K562 (cell line): ENCODE measurements around the gene GH2. TPM values are rescaled to one million over a fixed set of nuclear protein-coding genes. Genes with fewer than 3 reads are reported as not detected.

Source experiments
- CEBPZ ChIP-seq: fragments of 150-350 bp; IDR thresholded peaks from 2 replicates; pipeline ENCODE4 v1.6.1; 2014; ENCODE audit warnings: low read depth, mild to moderate bottlenecking, low read length, borderline replicate concordance
- EHMT2 ChIP-seq: fragments of 450-650 bp; IDR thresholded peaks from 2 replicates; pipeline ENCODE4 v1.6.1; 2018; ENCODE audit warnings: antibody characterized with exemption
- FOXJ3 ChIP-seq: sonication (generic); formaldehyde crosslinking; IDR thresholded peaks from 2 replicates; pipeline ENCODE4 v1.4.0; 2020; ENCODE audit warnings: mild to moderate bottlenecking, missing genetic modification reagents
- FOXK2 ChIP-seq, 2 experiments: fragments of 450-650 bp; IDR thresholded peaks in 1 of 2; conservative IDR thresholded peaks in 1 of 2; 2 replicates each; pipeline ENCODE4 v1.6.1; 2016; ENCODE audit warnings: low read depth in 2 of 2, mild to moderate bottlenecking in 1 of 2
- GTF2E2 ChIP-seq: fragments of 200-800 bp; sonication (Bioruptor generic); IDR thresholded peaks from 2 replicates; pipeline ENCODE4 v1.6.1; 2016; ENCODE audit warnings: missing genetic modification characterization, missing compliant biosample characterization
- ILF3 ChIP-seq: fragments of 450-650 bp; IDR thresholded peaks from 2 replicates; pipeline ENCODE4 v1.6.1; 2018; ENCODE audit warnings: antibody characterized with exemption, mild to moderate bottlenecking, moderate library complexity, borderline replicate concordance
- MTF1 ChIP-seq: fragments of 250-450 bp; sonication (Bioruptor Pico); IDR thresholded peaks from 2 replicates; pipeline ENCODE4 v1.9.0; 2021; ENCODE audit warnings: moderate library complexity, mild to moderate bottlenecking, inconsistent platforms, borderline replicate concordance
- NR2C2 ChIP-seq, 2 experiments: fragments of 200-800 bp in 1 of 2; sonication (Bioruptor generic) in 1 of 2; sonication (generic) in 1 of 2; formaldehyde crosslinking in 1 of 2; IDR thresholded peaks; 2 replicates each; pipeline versions ENCODE4 v1.6.1 to v1.8.0; 2016 to 2022; ENCODE audit warnings: mild to moderate bottlenecking in 1 of 2, missing compliant biosample characterization in 1 of 2, missing genetic modification characterization in 1 of 2, missing genetic modification reagents in 1 of 2
- RAD21 ChIP-seq, 2 experiments: fragments of 250-450 bp in 1 of 2; fragments of 450-650 bp in 1 of 2; sonication (Bioruptor Pico) in 1 of 2; formaldehyde crosslinking in 1 of 2; IDR thresholded peaks in 1 of 2; conservative IDR thresholded peaks in 1 of 2; 2 replicates each; pipeline versions ENCODE4 v1.4.0 to v1.8.0; 2020 to 2022; ENCODE audit warnings: mild to moderate bottlenecking in 2 of 2, moderate library complexity in 1 of 2
- RBFOX2 ChIP-seq: fragments of 200-400 bp; formaldehyde crosslinking; IDR thresholded peaks from 2 replicates; pipeline ENCODE4 v1.6.1; 2017; ENCODE audit warnings: low read depth, mild to moderate bottlenecking, low read length, moderate library complexity
- SRF ChIP-seq, 2 experiments: fragments of 250-450, 450-650 bp in 1 of 2; sonication (Bioruptor Pico) in 1 of 2; sonication (generic) in 1 of 2; formaldehyde crosslinking; IDR thresholded peaks; 2 replicates each; pipeline versions ENCODE4 v1.5.0 to v1.5.1; 2020 to 2022; ENCODE audit warnings: mild to moderate bottlenecking in 1 of 2, missing genetic modification reagents in 1 of 2
- VEZF1 ChIP-seq: fragments of 200-800 bp; sonication (Bioruptor generic); IDR thresholded peaks from 2 replicates; pipeline ENCODE4 v1.6.1; 2017; ENCODE audit warnings: missing genetic modification characterization, missing compliant biosample characterization
- ZNF24 ChIP-seq: fragments of 450-650 bp; IDR thresholded peaks from 2 replicates; pipeline ENCODE4 v1.6.1; 2016
- ZNF561 ChIP-seq: fragments of 450-650 bp; formaldehyde crosslinking; conservative IDR thresholded peaks from 2 replicates; pipeline ENCODE4 v1.4.0; 2020; ENCODE audit warnings: mild to moderate bottlenecking, moderate library complexity
- ZNF76 ChIP-seq: fragments of 250-450 bp; sonication (Bioruptor Pico); IDR thresholded peaks from 2 replicates; pipeline ENCODE4 v1.4.0; 2020; ENCODE audit warnings: mild to moderate bottlenecking, moderate library complexity, borderline replicate concordance
- polyA plus RNA-seq, 8 experiments: library from polyadenylated mRNA; depleted of rRNA in 4 of 8; stranded (reverse) in 5 of 8; unstranded in 3 of 8; fragments of >200 nt; fragmentation: Nextera tagmentation in 2 of 8; fragmentation: Illumina TruSeq in 1 of 8; extraction: Ambion mirVana in 2 of 8; extraction: Trizol in 1 of 8; gene quantifications; 2 replicates each; pipeline versions ENCODE4 v1.2.1 to v1.2.3, GENCODE V29; 2011 to 2014; ENCODE audit warnings: inconsistent platforms in 1 of 8, missing spikeins in 1 of 8
- total RNA-seq, 7 experiments: library from RNA; depleted of rRNA in 6 of 7; stranded (reverse); fragments of >200 nt in 6 of 7; fragmentation: Illumina TruSeq in 2 of 7; extraction: Trizol in 2 of 7; gene quantifications; 2 replicates each; pipeline versions ENCODE4 v1.2.1 to v1.2.3, GENCODE V29; 2011 to 2021; ENCODE audit warnings: low replicate concordance in 1 of 7
- TF ChIP-seq, protein P1 (sequence below): fragments of 450-650 bp; formaldehyde crosslinking; IDR thresholded peaks from 2 replicates; pipeline ENCODE4 v1.4.0; 2020; ENCODE audit warnings: mild to moderate bottlenecking
- TF ChIP-seq, protein P2 (sequence below): fragments of 250-450 bp; sonication (Bioruptor Pico); IDR thresholded peaks from 2 replicates; pipeline ENCODE4 v1.8.0; 2022; ENCODE audit warnings: moderate library complexity, mild to moderate bottlenecking, inconsistent platforms

Gene GH2
- total and polyA plus RNA-seq, 9 of the 15 experiments (the other 6 are each of a cell fraction or from before 2014, with no cell fraction given) = not detected

DNA sequence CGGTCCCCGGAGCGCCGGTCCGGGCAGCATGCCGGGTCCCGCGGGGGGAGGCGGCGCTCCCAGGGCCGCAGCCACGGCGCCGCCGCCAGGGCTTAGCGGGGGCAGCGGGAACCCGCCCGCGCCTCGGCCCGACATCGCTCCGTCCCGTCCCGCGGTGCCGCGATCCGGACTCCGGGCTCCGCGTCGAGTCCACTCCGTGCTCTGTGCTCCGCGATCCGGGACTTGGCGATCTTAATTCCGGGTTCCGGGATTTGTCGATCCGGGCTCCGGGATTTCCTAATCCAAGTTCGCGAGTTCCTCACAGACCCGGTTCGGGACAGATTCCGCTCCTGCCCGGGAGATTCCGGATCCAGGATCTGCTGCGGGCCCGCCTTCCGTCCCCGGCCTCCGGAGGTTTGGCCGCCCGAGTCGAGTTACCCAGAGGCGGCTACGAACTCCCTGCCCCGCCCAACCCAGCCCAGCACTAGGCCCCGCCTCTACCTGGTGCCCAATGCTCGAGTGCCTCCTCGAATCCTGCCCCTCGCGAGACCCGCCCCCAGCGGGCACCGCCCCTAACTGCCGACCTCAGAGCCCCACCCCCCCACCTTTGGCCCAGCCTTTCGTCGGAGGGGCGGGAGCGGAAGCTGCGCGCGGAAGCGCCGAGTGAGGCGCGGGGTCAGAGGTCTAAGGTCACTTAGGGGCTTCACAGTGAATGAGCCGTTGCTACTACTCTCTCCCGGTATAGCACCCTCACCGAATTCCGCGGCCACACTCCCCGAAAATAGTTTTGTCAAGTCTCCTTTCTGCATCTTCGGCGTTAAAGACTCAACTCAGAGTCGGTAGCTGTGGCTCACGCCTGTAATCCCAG, 39.0 kb downstream of the GH2 start, which contains the start of gene SMARCD2 (continued):
- no peak for TF ChIP-seq CEBPZ
- peak; percentile 75 for TF ChIP-seq ZNF24
- TF ChIP-seq EHMT2 = no peak
- TF ChIP-seq ZNF76 (CRISPR knock-in tag) = peak; percentile 91
- TF ChIP-seq ZNF561 (CRISPR knock-in tag) = no peak
- peak in 1 of 2 experiments; percentile 18; a peak in 1 of 4 replicates for TF ChIP-seq RAD21 (CRISPR knock-in tag; conservative IDR thresholded peaks at IDR 0.05 in 1 of 2, IDR thresholded peaks at IDR 0.05 in 1 of 2)
- TF ChIP-seq FOXJ3 (CRISPR knock-in tag) = no peak
- TF ChIP-seq MTF1 (CRISPR knock-in tag) = 0 out of 2 replicates have a peak, but pooled peaks have one; percentile 16
- 0 out of 2 replicates have a peak, but pooled peaks have one; percentile 72 for TF ChIP-seq GTF2E2
- TF ChIP-seq, protein P1, sequence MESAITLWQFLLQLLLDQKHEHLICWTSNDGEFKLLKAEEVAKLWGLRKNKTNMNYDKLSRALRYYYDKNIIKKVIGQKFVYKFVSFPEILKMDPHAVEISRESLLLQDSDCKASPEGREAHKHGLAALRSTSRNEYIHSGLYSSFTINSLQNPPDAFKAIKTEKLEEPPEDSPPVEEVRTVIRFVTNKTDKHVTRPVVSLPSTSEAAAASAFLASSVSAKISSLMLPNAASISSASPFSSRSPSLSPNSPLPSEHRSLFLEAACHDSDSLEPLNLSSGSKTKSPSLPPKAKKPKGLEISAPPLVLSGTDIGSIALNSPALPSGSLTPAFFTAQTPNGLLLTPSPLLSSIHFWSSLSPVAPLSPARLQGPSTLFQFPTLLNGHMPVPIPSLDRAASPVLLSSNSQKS (CRISPR knock-in tag) = no peak
- TF ChIP-seq RBFOX2 = peak; percentile 83
- no peak; the same call in 1 of the 2 replicates for TF ChIP-seq ILF3
- TF ChIP-seq FOXK2 (conservative IDR thresholded peaks at IDR 0.05 in 1 of 2, IDR thresholded peaks at IDR 0.05 in 1 of 2; ENCODE audit: low read depth in 2 of 2) = 0 out of 4 replicates have a peak, but pooled peaks have one; percentile 6 to 8
- TF ChIP-seq NR2C2 (CRISPR knock-in tag; IDR thresholded peaks at IDR 0.05) = peak; percentile 99
- TF ChIP-seq NR2C2 (tag; IDR thresholded peaks at IDR 0.05) = peak; percentile 100
- TF ChIP-seq SRF (CRISPR knock-in tag; IDR thresholded peaks at IDR 0.05) = peak in 1 of 2 experiments; percentile 64; a peak in 3 of 4 replicates
- TF ChIP-seq VEZF1 (CRISPR knock-in tag) = peak; percentile 91
- TF ChIP-seq, protein P2, sequence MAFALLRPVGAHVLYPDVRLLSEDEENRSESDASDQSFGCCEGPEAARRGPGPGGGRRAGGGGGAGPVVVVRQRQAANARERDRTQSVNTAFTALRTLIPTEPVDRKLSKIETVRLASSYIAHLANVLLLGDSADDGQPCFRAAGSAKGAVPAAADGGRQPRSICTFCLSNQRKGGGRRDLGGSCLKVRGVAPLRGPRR = no peak
